Keratinocyte (primary cell): Measurements from ENCODE around the gene SLC39A5. TPM values are rescaled to one million over a fixed set of nuclear protein-coding genes. Genes with fewer than 3 reads are reported as not detected.

Experiments
- DNase-seq: peaks from one replicate; pipeline ENCODE4 v3.0.0-alpha.2; 2011; ENCODE audit warnings: low read depth, missing footprints, low spot score
- FAIRE-seq: peaks from 2 replicates; lab custom pipeline; 2011; peaks lifted over from hg19 to GRCh38; lab: Jason Lieb, UNC
- H2AFZ ChIP-seq: 2 replicates; pipeline ENCODE4 v1.6.0; 2012; ENCODE audit warnings: low read length, control low read depth, inconsistent platforms; ENCODE audit not compliant: control insufficient read depth
- H3K27ac ChIP-seq: 2 replicates; pipeline ENCODE4 v1.5.1; 2011; ENCODE audit warnings: low read length; ENCODE audit not compliant: control insufficient read depth, insufficient read depth
- H3K27me3 ChIP-seq: 3 replicates; pipeline ENCODE4 v1.6.0; 2011; ENCODE audit warnings: low read length; ENCODE audit not compliant: control insufficient read depth, insufficient read depth; ENCODE audit errors: extremely low read depth
- H3K36me3 ChIP-seq, 2 experiments: 2 replicates in 1 of 2; 3 replicates in 1 of 2; pipeline ENCODE4 v1.5.1; 2011; ENCODE audit warnings: low read length in 2 of 2, mild to moderate bottlenecking in 1 of 2; ENCODE audit not compliant: control insufficient read depth in 2 of 2, insufficient read depth in 2 of 2; ENCODE audit errors: extremely low read depth in 1 of 2
- H3K4me1 ChIP-seq: 3 replicates; pipeline ENCODE4 v1.5.1; 2011; ENCODE audit warnings: low read length; ENCODE audit not compliant: control insufficient read depth, insufficient read depth; ENCODE audit errors: extremely low read depth
- H3K4me2 ChIP-seq: 3 replicates; pipeline ENCODE4 v1.6.0; 2011; ENCODE audit warnings: low read depth, low read length; ENCODE audit not compliant: control insufficient read depth, insufficient read depth; ENCODE audit errors: extremely low read depth
- H3K4me3 ChIP-seq, 3 experiments: fragments of 200-600 bp in 1 of 3; sonication (generic) in 1 of 3; 2 replicates in 2 of 3; 3 replicates in 1 of 3; pipeline ENCODE4 v1.5.1; 2011 to 2016; ENCODE audit warnings: low read length in 3 of 3, mild to moderate bottlenecking in 3 of 3, control low read depth in 2 of 3, inconsistent platforms in 1 of 3, low read depth in 1 of 3, mixed read lengths in 1 of 3, mixed run types in 1 of 3, moderate library complexity in 1 of 3; ENCODE audit not compliant: control insufficient read depth in 2 of 3, insufficient read depth in 2 of 3; ENCODE audit errors: extremely low read depth in 1 of 3
- H3K79me2 ChIP-seq: 2 replicates; pipeline ENCODE4 v1.6.0; 2012; ENCODE audit warnings: low read length; ENCODE audit not compliant: control insufficient read depth, insufficient read depth
- H3K9ac ChIP-seq: 3 replicates; pipeline ENCODE4 v1.6.0; 2011; ENCODE audit warnings: low read length; ENCODE audit not compliant: control insufficient read depth, insufficient read depth; ENCODE audit errors: extremely low read depth
- H3K9me1 ChIP-seq: 3 replicates; pipeline ENCODE4 v1.6.0; 2011; ENCODE audit warnings: low read length; ENCODE audit not compliant: control insufficient read depth, insufficient read depth; ENCODE audit errors: extremely low read depth
- H3K9me3 ChIP-seq: 2 replicates; pipeline ENCODE4 v1.5.1; 2012; ENCODE audit warnings: low read depth, low read length; ENCODE audit not compliant: control insufficient read depth
- H4K20me1 ChIP-seq: 3 replicates; pipeline ENCODE4 v1.6.0; 2011; ENCODE audit warnings: low read length; ENCODE audit not compliant: control insufficient read depth, insufficient read depth; ENCODE audit errors: extremely low read depth
- CTCF ChIP-seq, 3 experiments: IDR thresholded peaks in 1 of 3; conservative IDR thresholded peaks in 1 of 3; optimal IDR thresholded peaks in 1 of 3; 2 replicates in 2 of 3; 3 replicates in 1 of 3; pipeline versions ENCODE3 to v1.5.1; 2011; ENCODE audit warnings: low read length in 3 of 3, mild to moderate bottlenecking in 3 of 3, moderate library complexity in 2 of 3, control low read depth in 1 of 3, inconsistent platforms in 1 of 3; ENCODE audit not compliant: insufficient read depth in 2 of 3; ENCODE audit errors: extremely low read depth in 1 of 3
- EZH2 ChIP-seq: IDR thresholded peaks from one replicate; pipeline ENCODE4 v1.6.1; 2012; ENCODE audit warnings: inconsistent platforms, mild to moderate bottlenecking, low read length, moderate library complexity
- dilution Hi-C: fragments of 300-500 bp; cut with MboI; formaldehyde crosslinking; loops from one replicate; pipeline ENCODE4 v1.7.0; 2020; ENCODE audit warnings: low sequenced_read_pairs; ENCODE audit not compliant: extremely low pct_ligation_motif_present
- polyA plus RNA-seq, 5 experiments: library from polyadenylated mRNA; depleted of rRNA in 3 of 5; stranded (reverse) in 3 of 5; stranded (forward) in 1 of 5; unstranded in 1 of 5; fragments of >200 nt; gene quantifications; 1 replicate in 1 of 5; 2 replicates in 3 of 5; 3 replicates in 1 of 5; pipeline versions ENCODE4 v1.2.1 to v1.2.3, GENCODE V29; 2011 to 2012; ENCODE audit warnings: missing spikeins in 2 of 5, low read depth in 1 of 5, low replicate concordance in 1 of 5

The SLC39A5 gene
- polyA plus RNA-seq, 1 donor (not counting 4 experiments of a cell fraction or from before 2014, with no cell fraction given) = not detected

GRCh38 chr12:56260380-56260779 is 30.5 kb downstream of the SLC39A5 start:
- H3K9ac ChIP-seq = no peak overlapping the region
- H3K27ac ChIP-seq = no peak overlapping the region
- dilution Hi-C loops = no loop called here

GRCh38 chr12:56260921-56261320 is 31.1 kb downstream of the SLC39A5 start:
- no peaks in the 10 kb centered on the region for H3K9me1 ChIP-seq
- H3K36me3 ChIP-seq = peaks cover 4 to 5% of the 10 kb centered on the region in 2 experiments
- H4K20me1 ChIP-seq = no peaks in the 10 kb centered on the region
- FAIRE-seq = no peak
- peaks cover 21% of the 10 kb centered on the region for H3K79me2 ChIP-seq
- H3K9ac ChIP-seq = no peak overlapping the region
- no peaks in the 10 kb centered on the region for H3K9me3 ChIP-seq
- no peak overlapping the region for H2AFZ ChIP-seq
- DNase-seq = no peak
- dilution Hi-C loops = no loop called here
- peak overlapping the region; percentile 76 for H3K27ac ChIP-seq
- H3K4me2 ChIP-seq = no peak overlapping the region
- TF ChIP-seq EZH2 = no peak
- no peak for TF ChIP-seq CTCF (optimal IDR thresholded peaks at IDR 0.05 in 1 of 3, IDR thresholded peaks at IDR 0.05 in 1 of 3, conservative IDR thresholded peaks at IDR 0.05 in 1 of 3; ENCODE audit: extremely low read depth in 1 of 3, insufficient read depth in 2 of 3, low read length in 3 of 3)
- H3K27me3 ChIP-seq = no peaks in the 10 kb centered on the region
- H3K4me3 ChIP-seq = no peak overlapping the region
- H3K4me1 ChIP-seq = peaks cover 36% of the 10 kb centered on the region

More at GRCh38 chr12:56260380-56260779, 30.5 kb downstream of the SLC39A5 start:
- H3K9me3 ChIP-seq = no peaks in the 10 kb centered on the region
- H3K4me3 ChIP-seq = no peak overlapping the region
- peaks cover 7 to 11% of the 10 kb centered on the region in 2 experiments for H3K36me3 ChIP-seq
- H2AFZ ChIP-seq = no peak overlapping the region
- FAIRE-seq = no peak
- no peaks in the 10 kb centered on the region for H3K9me1 ChIP-seq
- peaks cover 26% of the 10 kb centered on the region for H3K79me2 ChIP-seq
- H3K4me2 ChIP-seq = no peak overlapping the region
- TF ChIP-seq EZH2 = no peak
- TF ChIP-seq CTCF (optimal IDR thresholded peaks at IDR 0.05 in 1 of 3, IDR thresholded peaks at IDR 0.05 in 1 of 3, conservative IDR thresholded peaks at IDR 0.05 in 1 of 3; ENCODE audit: extremely low read depth in 1 of 3, insufficient read depth in 2 of 3, low read length in 3 of 3) = no peak
- peaks cover 36% of the 10 kb centered on the region for H3K4me1 ChIP-seq
- H4K20me1 ChIP-seq = no peaks in the 10 kb centered on the region
- DNase-seq = no peak
- no peaks in the 10 kb centered on the region for H3K27me3 ChIP-seq
